MCF 10A (cell line): Measurements from ENCODE around the gene KIFC1. TPM values are rescaled to one million over a fixed set of nuclear protein-coding genes. Genes with fewer than 3 reads are reported as not detected.

Experiments used
- BruUV-seq: library from RNA; stranded (reverse); fragments of 400-500 nt; replicated peaks from 2 replicates; lab custom pipeline; 2021; lab: Mats Ljungman, UMichigan
- CTCF ChIA-PET: fragments of 300-600 bp; sonication (Branson Sonifier 250); formaldehyde crosslinking; extraction: SDS; loops from one replicate; lab custom pipeline; 2021; ENCODE audit warnings: antibody characterized with exemption, inconsistent platforms; lab: Yijun Ruan, JAX
- POLR2A ChIA-PET: fragments of 300-600, 350-650 bp; sonication (Branson Sonifier 250); formaldehyde crosslinking; extraction: SDS; loops from one replicate; lab custom pipeline; 2020; ENCODE audit warnings: antibody characterized with exemption, inconsistent platforms; lab: Yijun Ruan, JAX
- DNase-seq: peaks from one replicate; pipeline ENCODE4 v3.0.0-alpha.2; 2018; ENCODE audit not compliant: unreplicated experiment
- H3K27ac Mint-ChIP-seq: one replicate; pipeline ENCODE4 v1.8.0; 2022; ENCODE audit warnings: mild to moderate bottlenecking, low read depth, mixed read lengths; ENCODE audit not compliant: unreplicated experiment
- H3K27me3 Mint-ChIP-seq: one replicate; pipeline ENCODE4 v1.8.0; 2022; ENCODE audit warnings: mixed read lengths; ENCODE audit not compliant: insufficient read depth, unreplicated experiment
- H3K36me3 Mint-ChIP-seq: one replicate; pipeline ENCODE4 v1.8.0; 2022; ENCODE audit warnings: mild to moderate bottlenecking, moderate library complexity, mixed read lengths; ENCODE audit not compliant: insufficient read depth, unreplicated experiment
- H3K4me1 Mint-ChIP-seq: one replicate; pipeline ENCODE4 v1.8.0; 2022; ENCODE audit warnings: mixed read lengths; ENCODE audit not compliant: insufficient read depth, unreplicated experiment
- H3K4me3 Mint-ChIP-seq: one replicate; pipeline ENCODE4 v1.8.0; 2022; ENCODE audit warnings: mild to moderate bottlenecking, moderate library complexity, mixed read lengths; ENCODE audit not compliant: unreplicated experiment
- H3K9me3 Mint-ChIP-seq: one replicate; pipeline ENCODE4 v1.8.0; 2022; ENCODE audit warnings: mixed read lengths; ENCODE audit not compliant: unreplicated experiment
- CTCF ChIP-seq: fragments of 200-600 bp; IDR thresholded peaks from one replicate; pipeline ENCODE4 v1.8.0; 2022; ENCODE audit warnings: antibody characterized with exemption, mild to moderate bottlenecking; ENCODE audit not compliant: unreplicated experiment
- intact Hi-C: fragments of 100-400 bp; cut with micrococcal nuclease; formaldehyde crosslinking; loops from 2 replicates; pipeline ENCODE4 v1.14.1; 2022
- total RNA-seq: library from RNA; stranded (reverse); gene quantifications from 2 replicates; pipeline ENCODE4 v1.2.3, GENCODE V29; 2022

Gene KIFC1
- total RNA-seq, 1 experiment from 2014 or later = 27.1 TPM

GRCh38 chr6:33421344-33421643 is 29.7 kb downstream of the KIFC1 start:
- H3K4me1 Mint-ChIP-seq = peaks cover 37% of the 10 kb centered on the region
- DNase-seq = no peak
- peaks cover 5% of the 10 kb centered on the region for H3K36me3 Mint-ChIP-seq
- TF ChIP-seq CTCF = no peak
- peak overlapping the region; percentile 2 for H3K27ac Mint-ChIP-seq
- peak overlapping the region; percentile 4 for H3K4me3 Mint-ChIP-seq
- intact Hi-C loops = loop anchor here (10.0 kb wide), 1 partner anchor 284 kb away; no protein-coding TSS in a partner anchor
- no TSS peak for BruUV-seq
- CTCF ChIA-PET = no interaction called here
- no peaks in the 10 kb centered on the region for H3K27me3 Mint-ChIP-seq
- POLR2A ChIA-PET = no interaction called here
- H3K9me3 Mint-ChIP-seq = no peaks in the 10 kb centered on the region

- DNase-seq = no peak
- no peaks in the 10 kb centered on the region for H3K27me3 Mint-ChIP-seq
- H3K4me3 Mint-ChIP-seq = peak overlapping the region; percentile 97
- TF ChIP-seq CTCF = no peak
- H3K4me1 Mint-ChIP-seq = peaks cover 42% of the 10 kb centered on the region
- no TSS peak for BruUV-seq
- ChIA-PET POLR2A (interaction anchor here (1.4 to 3.2 kb wide), 4 partner anchors 13 to 124 kb away, joined by 4 to 35 read pairs (median 6); partner anchors contain the start of gene PHF1), CTCF (interaction anchor here (0.6 to 0.7 kb wide), 2 partner anchors 18 to 1534 kb away, joined by 3 to 5 read pairs; no protein-coding TSS in a partner anchor)
- H3K9me3 Mint-ChIP-seq = no peaks in the 10 kb centered on the region
- H3K27ac Mint-ChIP-seq = peak overlapping the region; percentile 85
- H3K36me3 Mint-ChIP-seq = no peaks in the 10 kb centered on the region
- intact Hi-C loops = loop anchor here (10.0 kb wide), 1 partner anchor 281 kb away; no protein-coding TSS in a partner anchor
Observed at GRCh38 chr6:33423777-33424176, 32.2 kb downstream of the KIFC1 start.

GRCh38 chr6:33424855-33425667 is 33.4 kb downstream of the KIFC1 start:
- H3K4me3 Mint-ChIP-seq = peak overlapping the region; percentile 97
- no peaks in the 10 kb centered on the region for H3K36me3 Mint-ChIP-seq
- POLR2A ChIA-PET = interaction anchor here (0.5 to 3.2 kb wide), 23 partner anchors 8 to 1690 kb away, joined by 3 to 35 read pairs (median 5); partner anchors contain the start of genes BAK1, CUTA, HSD17B8 and PFDN6
- CTCF ChIA-PET = interaction anchor here (0.6 to 1.3 kb wide), 10 partner anchors 11 to 143 kb away, joined by 3 to 6 read pairs (median 4); no protein-coding TSS in a partner anchor
- intact Hi-C loops = loop anchor here (1.0 to 10.0 kb wide), 3 partner anchors 34 to 280 kb away; partner anchors contain the start of genes KIFC1 and RGL2
- DNase-seq = no peak
- peak overlapping the region; percentile 85 for H3K27ac Mint-ChIP-seq
- no peaks in the 10 kb centered on the region for H3K9me3 Mint-ChIP-seq
- BruUV-seq = TSS peak; percentile 89
- peaks cover 54% of the 10 kb centered on the region for H3K4me1 Mint-ChIP-seq
- H3K27me3 Mint-ChIP-seq = no peaks in the 10 kb centered on the region
- TF ChIP-seq CTCF = no peak
